ENCODE measurements around the gene ATP6V1D. TPM values are rescaled to one million over a fixed set of nuclear protein-coding genes. Genes with fewer than 3 reads are reported as not detected.

The ATP6V1D gene
- total and polyA plus RNA-seq, 2 of the 8 experiments (the other 6 are each of a cell fraction or from before 2014, with no cell fraction given): 45.1 to 76.3 TPM

DNA sequence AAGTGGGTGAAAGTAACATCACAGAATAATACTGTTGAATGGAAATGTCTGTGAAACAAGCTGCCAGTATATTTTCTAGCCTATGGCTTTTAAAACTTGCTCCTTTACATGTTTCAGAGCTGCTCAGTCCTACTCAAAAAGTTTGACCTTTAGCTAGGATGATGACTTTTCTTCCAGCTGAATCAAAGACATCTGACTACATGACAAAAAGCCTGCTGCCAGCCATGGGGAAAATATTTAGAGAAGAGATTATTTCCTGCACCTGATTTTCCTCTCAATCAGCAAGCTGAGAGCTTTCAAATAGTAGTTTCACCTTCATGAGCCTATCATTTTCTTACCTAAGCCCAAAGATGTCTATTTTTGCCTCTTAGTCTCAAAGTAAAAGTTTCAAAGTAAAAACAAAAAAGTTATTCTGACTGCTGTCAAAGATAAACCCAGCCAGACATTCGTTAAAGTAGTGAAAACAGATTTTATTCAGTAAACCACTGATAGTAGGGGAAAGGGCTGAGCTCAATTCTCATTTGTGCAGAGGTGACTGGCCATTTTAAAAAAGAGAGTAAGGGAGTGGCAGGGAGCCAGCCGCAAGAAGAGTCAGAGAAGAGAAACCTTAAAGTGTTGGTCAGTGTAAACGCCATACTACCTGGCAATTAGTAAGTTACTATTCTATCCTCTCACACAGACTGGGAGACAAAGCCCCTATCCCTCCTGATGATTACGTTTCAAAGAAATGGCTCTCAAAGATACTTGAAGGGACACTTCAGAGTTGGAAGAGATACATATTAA, 2.2 kb downstream of the ATP6V1D start:
- POLR2A ChIA-PET (ENCODE audit: partially characterized antibody): interaction anchor here (0.9 kb wide), 1 partner anchor 10 kb away, joined by 3 read pairs; no protein-coding TSS in a partner anchor
- TF ChIP-seq SAP30 (IDR thresholded peaks at IDR 0.05; ENCODE audit: insufficient read depth, insufficient replicate concordance, low read length): no peak

More for the DNA sequence above, 2.2 kb downstream of the ATP6V1D start:
- peaks cover 0 to 3% (median 1%) of the 10 kb centered on the region in 4 experiments; a peak in 2 of 7 replicates for H3K4me1 ChIP-seq (replicated peaks in 1 of 4; ENCODE audit: control insufficient read depth in 3 of 4, insufficient read depth in 4 of 4, low read length in 3 of 4)
- H4K5ac ChIP-seq (ENCODE audit: insufficient read length, low read depth, low read length): no peak overlapping the region
- H3K4ac ChIP-seq (replicated peaks; ENCODE audit: insufficient read length, low read depth, low read length): no peak overlapping the region
- H3K27me3 ChIP-seq (replicated peaks in 1 of 4; ENCODE audit: control insufficient read depth in 3 of 4, extremely low read depth in 1 of 4, insufficient read depth in 3 of 4, low read length in 3 of 4): no peaks in the 10 kb centered on the region
- H3K23ac ChIP-seq (ENCODE audit: insufficient read length): no peak overlapping the region
- H4K91ac ChIP-seq (replicated peaks; ENCODE audit: insufficient read length, low read length): no peak overlapping the region
- no peak overlapping the region for H2BK120ac ChIP-seq (replicated peaks; ENCODE audit: low read depth, low read length)
- H2BK20ac ChIP-seq (ENCODE audit: low read length): no peak overlapping the region
- H2BK5ac ChIP-seq (ENCODE audit: low read depth, low read length): no peak overlapping the region
- CTCF ChIA-PET (ENCODE audit: partially characterized antibody): interaction anchor here (0.6 to 1.5 kb wide), 2 partner anchors 12 to 190 kb away, joined by 3 to 4 read pairs; no protein-coding TSS in a partner anchor
- peak overlapping the region in 1 of 2 experiments; percentile 83; a peak in 1 of 4 replicates for H3K4me2 ChIP-seq (ENCODE audit: insufficient read depth in 1 of 2, low read depth in 2 of 2, low read length in 2 of 2)
- H3K56ac ChIP-seq (replicated peaks; ENCODE audit: insufficient read length, low read depth, low read length): no peak overlapping the region
- H3K18ac ChIP-seq (ENCODE audit: extremely low read depth, low read length): no peak overlapping the region
- no peak overlapping the region for H2AFZ ChIP-seq (ENCODE audit: low read length)
- H3K14ac ChIP-seq (ENCODE audit: insufficient read length): no peak overlapping the region
- no peak overlapping the region for H2BK15ac ChIP-seq (ENCODE audit: low read length)
- no peak overlapping the region for H3K4me3 ChIP-seq (ENCODE audit: extremely low read depth in 1 of 4, insufficient read depth in 2 of 4, low read depth in 3 of 4, low read length in 4 of 4)
- H3K79me1 ChIP-seq (ENCODE audit: low read depth, low read length): peaks cover 3% of the 10 kb centered on the region; the same call in 1 of the 2 replicates
- no peak for DNase-seq (ENCODE audit: low read depth in 1 of 2, low spot score in 2 of 2)
- no peaks in the 10 kb centered on the region for H3K9me3 ChIP-seq (ENCODE audit: insufficient read depth in 2 of 2, low read depth in 1 of 2, low read length in 1 of 2)
- WGBS, 2 experiments (ENCODE audit: extremely low coverage in 1 of 2, insufficient coverage in 1 of 2, insufficient read length in 1 of 2, insufficient replicate concordance in 2 of 2, low coverage in 1 of 2, low lambda C conversion rate in 2 of 2, missing lambda C conversion rate in 1 of 2): 84% methylated on average over 4 of the region's 4 CpGs; no CpG with 5 or more reads in 1 of the 2 experiments
- peaks cover 12 to 76% of the 10 kb centered on the region in 2 experiments for H3K79me2 ChIP-seq (ENCODE audit: control insufficient read depth in 1 of 2, insufficient read depth in 2 of 2, low read length in 2 of 2)
- no peak for FAIRE-seq
- peaks cover 2 to 9% of the 10 kb centered on the region in 2 experiments for H4K20me1 ChIP-seq (replicated peaks in 1 of 2; ENCODE audit: control insufficient read depth in 1 of 2, insufficient read depth in 2 of 2, low read length in 2 of 2)
- H2AK5ac ChIP-seq (ENCODE audit: low read depth, low read length): no peak overlapping the region
- H3K9ac ChIP-seq (replicated peaks in 1 of 4; ENCODE audit: extremely low read depth in 1 of 4, low read depth in 3 of 4, low read length in 3 of 4): no peak overlapping the region
- H3K23me2 ChIP-seq (ENCODE audit: low read depth, low read length): peaks cover 5% of the 10 kb centered on the region; the same call in 1 of the 2 replicates
- no peak overlapping the region for H3K27ac ChIP-seq (ENCODE audit: low read depth, low read length)
- peaks cover 0 to 7% (median 0%) of the 10 kb centered on the region in 4 experiments; a peak in 3 of 8 replicates for H3K36me3 ChIP-seq (ENCODE audit: control insufficient read depth in 2 of 4, insufficient read depth in 4 of 4, low read length in 3 of 4)
- no peak overlapping the region for H2BK12ac ChIP-seq (ENCODE audit: low read depth, low read length)
- H4K8ac ChIP-seq (ENCODE audit: extremely low read depth, insufficient read depth, low read length): no peak overlapping the region

Measured in H1 (cell line).